Islet precursor cell (in vitro differentiated cells): Measurements from ENCODE around the gene SCAMP2.
A peak's percentile ranks its signal among the peaks of the same experiment; 100 is the strongest.
"Not testable (repeated sequence)": the region's sequence is repeated elsewhere in the genome, so short reads cannot be mapped to it uniquely, and the experiment has no call there.

Source experiments
- DNase-seq: peaks from one replicate; pipeline ENCODE4 v3.0.0-alpha.2; 2018

The SCAMP2 gene

DNA sequence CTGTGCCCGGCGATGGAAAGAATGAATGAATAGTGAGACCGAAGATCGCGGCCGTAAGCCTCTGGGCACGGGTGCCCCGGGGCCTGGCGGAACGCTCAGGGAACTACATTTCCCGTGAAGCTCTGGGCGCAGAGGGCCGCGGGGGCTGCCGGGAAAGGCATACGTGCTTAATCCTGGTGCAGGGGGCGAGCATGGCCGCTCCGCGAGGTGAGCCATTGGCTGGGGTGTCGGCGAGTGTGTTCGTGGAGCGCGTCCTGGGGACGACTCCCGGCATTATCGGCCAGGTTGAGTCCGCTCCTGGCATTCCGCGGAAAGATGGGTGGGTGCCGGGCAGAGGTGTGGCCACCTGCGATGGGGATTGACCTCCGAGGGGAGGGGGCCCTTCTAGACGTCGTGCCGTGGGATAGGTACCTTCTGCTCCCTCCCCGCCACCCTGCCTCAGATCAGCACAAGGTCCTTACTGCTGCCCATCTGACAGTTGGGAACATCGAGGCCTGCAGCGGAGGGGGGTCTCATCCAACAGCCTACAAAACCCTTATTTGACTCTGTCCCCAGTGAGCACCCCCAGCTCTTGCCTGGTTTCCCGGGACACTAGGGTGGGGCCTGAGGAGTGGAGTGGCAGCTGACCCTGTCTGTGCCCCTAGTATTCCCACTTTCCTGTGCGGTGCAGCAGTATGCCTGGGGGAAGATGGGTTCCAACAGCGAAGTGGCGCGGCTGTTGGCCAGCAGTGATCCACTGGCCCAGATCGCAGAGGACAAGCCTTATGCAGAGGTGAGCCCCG is 16.9 kb upstream of the SCAMP2 start, which contains the start of gene MPI:
MPI (plus strand) TSS at position 160 of the 782 bp plus-strand sequence; CDS start at position 192, 32 bp downstream.
- DNase-seq: peak; percentile 93

DNA sequence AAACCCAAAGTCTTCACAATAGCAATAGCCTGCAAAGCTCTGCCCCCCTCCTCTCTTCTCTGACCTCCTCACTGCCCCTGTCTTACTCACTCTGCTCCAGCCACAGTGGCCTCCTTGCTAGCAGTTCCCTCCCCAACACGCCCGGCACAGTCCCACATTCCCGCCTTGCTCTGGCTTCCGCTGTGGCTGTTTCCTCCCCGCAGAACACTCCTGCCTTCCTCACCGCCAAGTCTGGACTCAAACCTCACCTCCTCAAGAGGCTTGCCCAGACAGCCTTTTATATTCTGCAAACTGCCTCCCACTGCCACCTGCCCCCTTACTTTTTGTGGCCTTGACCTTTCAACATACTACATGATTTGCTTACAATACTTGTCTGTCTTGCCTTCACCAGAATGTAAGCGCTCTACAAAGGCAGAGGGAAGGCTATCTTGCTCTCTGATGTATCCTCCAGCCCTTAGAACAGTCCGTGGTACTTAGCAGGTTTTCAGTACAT is 16.3 kb upstream of the SCAMP2 start:
- DNase-seq: peak; percentile 86

DNA sequence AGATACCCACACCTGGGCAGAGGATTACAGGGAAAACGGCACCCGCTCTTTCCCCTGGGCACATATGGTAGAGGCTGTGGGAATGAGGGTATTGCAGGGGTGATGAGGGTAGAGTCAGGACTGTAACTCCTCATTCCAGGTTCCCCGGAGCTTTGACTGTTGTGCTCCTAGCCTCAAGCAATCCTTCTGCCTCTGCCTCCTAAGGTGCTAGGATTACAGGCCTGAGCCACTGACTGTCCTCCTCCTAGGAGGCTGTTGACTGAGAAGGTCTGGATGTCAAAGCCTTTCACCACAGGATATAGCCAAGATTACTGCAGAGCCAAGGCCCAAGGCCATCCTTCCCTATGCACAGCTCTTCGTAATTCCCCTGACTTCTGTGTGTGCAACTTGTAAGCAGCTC is 15.6 kb upstream of the SCAMP2 start:
- DNase-seq: no peak

DNA sequence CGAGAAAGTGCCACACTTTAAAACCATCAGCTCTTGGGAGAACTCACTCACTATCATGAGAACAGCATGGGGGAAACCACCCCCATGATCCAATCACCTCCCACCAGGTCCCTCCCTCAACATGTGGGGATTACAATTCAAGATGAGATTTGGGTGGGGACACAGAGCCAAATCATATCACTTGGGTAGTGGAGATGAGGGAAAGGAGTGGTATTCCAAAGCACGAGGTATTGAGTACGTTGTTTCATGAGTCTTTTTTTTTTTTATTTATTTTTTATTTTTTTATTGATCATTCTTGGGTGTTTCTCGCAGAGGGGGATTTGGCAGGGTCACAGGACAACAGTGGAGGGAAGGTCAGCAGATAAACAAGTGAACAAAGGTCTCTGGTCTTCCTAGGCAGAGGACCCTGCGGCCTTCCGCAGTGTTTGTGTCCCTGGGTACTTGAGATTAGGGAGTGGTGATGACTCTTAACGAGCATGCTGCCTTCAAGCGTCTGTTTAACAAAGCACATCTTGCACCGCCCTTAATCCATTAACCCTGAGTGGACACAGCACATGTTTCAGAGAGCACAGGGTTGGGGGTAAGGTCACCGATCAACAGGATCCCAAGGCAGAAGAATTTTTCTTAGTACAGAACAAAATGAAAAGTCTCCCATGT is 14.5 kb upstream of the SCAMP2 start:
- DNase-seq: not testable (repeated sequence)

DNA sequence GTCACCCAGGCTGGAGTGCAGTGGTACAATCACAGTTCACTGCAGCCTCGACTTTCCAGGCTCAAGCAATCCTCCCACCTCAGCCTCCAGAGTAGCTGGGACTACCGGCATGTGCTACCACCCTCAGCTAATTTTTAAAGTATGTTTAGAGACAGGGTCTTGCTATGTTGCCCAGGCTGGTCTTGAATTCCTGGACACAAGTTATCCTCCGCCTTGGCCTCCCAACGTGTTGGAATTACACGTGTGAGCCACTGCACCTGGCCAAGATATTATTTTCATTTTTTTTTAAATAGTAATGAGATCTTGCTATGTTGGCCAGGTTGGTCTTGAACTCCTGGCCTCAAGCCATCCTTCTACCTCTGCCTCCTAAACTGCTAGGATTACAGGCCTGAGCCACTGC is 12.3 kb upstream of the SCAMP2 start:
- DNase-seq: no peak

DNA sequence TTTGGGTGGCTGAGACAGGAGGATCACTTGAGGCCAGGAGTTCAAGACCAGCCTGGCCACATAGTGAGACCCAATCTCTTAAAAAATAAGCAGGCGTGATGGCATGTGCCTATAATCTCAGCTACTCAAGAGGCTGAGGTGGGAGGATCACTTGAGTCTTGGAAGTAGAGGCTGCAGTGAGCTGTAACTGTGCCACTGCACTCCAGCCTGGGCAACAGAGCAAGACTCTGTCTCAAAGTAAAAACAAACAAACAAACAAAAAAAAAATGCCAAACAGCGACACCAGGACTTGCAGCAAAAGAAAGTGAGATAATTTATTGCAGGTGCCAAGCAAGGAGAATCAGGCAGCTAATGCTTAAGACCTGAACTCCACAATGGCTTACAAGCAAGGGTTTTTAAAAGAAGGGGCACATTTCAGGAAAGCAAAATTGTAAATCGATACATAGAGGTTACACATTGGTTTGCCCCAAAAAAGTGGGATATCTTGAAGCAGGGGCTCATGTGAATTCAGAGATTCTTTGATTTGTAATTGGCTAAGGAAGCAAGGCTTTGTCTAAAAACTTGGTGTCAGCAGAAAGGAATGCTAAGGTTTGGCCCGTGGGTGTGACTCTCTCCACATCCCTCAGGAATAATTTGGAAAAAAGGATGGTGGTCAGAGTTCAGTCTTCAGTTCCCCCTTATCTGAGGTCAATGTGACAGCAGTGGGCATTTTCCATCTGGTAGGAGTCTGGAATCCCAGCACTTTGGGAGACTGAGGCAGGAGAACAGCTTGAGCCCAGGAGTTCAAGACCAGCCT is 11.5 kb upstream of the SCAMP2 start:
- no peak for DNase-seq

DNA sequence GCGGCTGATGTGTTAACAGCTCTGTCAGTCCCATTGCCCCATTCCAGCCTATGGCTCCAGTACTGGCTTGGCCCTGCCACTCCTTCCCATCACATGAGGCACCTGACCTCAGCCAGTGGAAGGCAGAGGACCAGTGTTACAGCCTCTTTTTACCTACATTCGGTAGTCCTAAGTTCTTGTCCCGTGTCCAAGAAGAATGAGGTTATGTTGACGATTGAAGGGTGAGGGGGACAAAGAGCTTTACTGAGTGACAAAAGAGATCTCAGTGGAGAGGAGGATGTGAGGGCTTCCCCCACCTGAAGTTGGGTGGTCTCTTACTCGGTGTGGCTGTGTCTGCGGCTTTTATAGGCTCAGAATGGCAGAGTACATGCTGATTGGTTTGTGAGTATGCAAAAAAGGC is 9.4 kb upstream of the SCAMP2 start:
- DNase-seq: no peak

DNA sequence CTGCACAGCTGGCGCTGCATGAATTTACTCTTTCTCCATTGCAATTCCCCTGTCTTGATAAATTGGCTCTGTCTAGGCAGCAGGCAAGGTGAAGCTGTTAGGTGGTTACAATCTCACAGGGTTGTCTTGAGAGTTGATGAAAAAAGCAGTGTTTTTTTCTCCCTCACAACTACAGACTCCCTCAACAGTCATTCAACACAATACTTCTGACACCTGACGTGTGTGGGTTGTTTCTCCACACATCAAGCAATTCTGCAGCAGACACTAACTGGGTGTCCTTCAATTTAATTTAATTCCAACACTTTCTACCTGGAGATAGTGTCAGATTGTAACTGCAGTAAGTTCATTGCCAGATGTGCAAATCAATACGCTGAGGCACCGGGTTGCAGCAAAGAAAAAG is 5.1 kb upstream of the SCAMP2 start:
- DNase-seq: no peak

DNA sequence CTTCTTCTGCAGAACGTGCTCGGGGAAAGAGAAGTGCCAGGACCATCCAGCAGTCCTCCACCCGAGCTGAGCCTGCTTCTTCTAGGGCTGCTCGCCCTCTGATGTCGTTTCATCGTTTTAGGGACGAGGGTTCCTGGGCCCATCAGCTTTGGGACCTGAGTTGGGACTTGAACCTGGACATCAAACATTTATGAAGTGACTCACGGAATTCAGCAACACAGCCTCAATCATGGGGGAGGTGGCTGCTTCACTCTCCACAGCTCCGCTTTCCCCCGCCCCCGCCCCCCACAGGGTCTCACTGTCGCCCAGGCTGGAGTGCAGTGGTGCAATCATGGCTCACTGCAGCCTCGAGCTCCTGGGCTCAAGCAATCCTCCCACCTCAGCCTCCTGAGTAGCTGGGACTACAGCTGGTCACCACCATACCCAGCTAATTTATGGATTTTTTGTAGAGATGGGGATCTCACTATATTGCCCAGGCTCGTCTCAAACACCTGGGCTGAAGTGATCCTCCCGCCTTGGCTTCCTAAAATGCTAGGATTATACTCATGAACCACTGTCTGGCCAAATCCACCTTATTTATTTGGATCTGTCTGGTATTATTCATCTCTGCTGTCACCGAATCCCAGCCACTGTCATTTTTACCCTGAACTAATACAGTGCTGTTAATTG is 725 bp upstream of the SCAMP2 start:
- no peak for DNase-seq

DNA sequence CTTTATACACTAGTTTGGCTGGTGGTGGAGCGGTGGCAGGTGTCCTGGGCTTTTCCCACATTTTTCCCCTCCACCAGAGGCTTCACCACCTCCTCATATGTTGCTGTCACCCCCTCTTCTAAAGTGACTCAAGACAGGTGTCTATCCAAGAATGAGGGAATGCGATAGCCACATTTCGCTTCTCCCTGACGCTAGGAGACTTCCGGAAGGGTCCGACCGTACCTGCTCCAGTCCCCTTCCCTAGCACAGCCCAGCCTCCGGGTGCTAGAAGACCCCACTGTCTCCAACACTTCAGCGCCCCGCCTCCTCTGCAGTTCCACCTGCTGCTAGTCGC is 496 bp downstream of the SCAMP2 start:
- no peak for DNase-seq

DNA sequence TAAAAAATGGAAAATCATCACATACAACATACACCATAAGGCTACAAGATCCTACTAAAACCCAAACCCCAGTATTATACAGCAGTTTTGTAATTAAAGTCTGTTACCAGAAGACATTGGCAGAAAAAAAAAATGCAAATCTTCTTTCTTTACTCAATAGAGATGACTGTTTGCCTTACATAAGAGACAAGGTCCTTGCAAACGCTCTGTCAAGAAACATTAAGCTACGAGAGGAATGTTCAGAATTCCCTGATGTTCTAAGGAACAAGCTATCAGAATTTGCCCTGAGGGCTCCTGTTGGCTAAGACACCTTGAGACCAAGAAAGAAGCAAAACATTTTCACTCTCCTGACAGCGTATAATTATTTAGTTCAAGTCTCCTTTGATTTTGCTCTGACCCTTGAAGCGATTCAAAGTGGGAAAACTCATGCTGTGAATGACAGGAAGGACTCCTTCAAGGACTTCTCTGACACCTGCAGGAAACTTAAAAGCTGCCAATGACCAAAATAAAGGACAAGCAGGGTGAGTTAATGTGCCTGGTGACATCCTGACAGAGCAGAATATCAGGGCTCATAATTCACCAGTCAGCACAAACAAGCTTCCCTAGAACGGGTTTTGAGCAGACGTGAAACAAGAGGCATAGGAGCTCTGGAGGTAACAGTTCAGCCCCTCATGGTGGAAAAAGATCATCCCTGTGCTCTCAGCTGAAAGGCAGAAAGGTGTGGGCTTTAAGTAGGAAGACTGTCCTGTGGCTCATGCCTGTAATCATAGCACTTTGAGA is 2.5 kb downstream of the SCAMP2 start:
- peak; percentile 83 for DNase-seq

DNA sequence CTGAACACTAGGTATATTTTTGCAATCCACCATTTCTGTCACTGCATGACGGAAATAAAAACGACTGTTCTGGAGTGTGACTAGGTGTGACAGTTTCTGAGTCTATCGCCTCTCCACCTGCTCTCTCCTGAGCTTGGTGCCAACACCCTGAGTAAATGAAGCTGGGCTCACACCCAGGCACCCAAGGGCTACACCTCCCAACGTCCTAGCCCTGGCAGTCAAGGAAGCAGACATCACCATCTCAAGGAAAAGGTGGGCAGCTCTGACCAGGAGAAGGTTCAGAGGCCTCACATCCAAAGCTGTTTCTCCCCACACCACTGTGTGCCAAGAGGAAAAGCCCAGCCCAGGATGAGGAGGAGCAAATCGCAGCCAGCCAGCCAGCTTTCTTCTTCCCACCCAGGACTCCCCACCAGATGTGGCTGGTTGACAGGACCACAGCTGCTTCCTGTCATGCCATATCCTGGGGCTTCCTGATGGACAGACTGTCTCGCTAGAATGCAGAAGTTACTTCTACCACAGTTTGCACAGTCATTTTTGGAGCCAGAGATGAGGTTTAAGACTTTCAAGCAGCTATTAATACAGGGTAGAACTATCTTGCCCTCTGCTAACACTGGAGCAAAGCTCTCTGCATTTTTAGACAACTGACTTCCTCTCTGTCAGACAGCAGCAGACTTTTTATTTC is 3.3 kb downstream of the SCAMP2 start:
- peak; percentile 71 for DNase-seq

DNA sequence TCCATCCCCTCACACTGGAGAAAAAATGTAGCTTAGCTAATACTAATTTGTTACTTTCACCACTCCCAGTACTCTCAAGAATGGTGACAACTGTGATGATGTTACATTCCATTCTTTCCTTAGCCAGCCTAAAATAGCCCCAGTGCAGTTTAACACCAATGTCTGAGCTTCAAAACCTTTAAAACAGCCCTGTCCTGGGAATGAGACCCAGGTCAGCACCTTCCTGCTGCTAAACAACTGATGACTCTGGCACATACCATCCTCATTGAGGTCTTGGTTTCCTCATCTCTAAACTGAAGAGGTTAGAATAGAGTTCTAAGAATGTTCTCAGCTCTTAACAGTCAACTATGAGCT is 3.8 kb downstream of the SCAMP2 start:
- no peak for DNase-seq

DNA sequence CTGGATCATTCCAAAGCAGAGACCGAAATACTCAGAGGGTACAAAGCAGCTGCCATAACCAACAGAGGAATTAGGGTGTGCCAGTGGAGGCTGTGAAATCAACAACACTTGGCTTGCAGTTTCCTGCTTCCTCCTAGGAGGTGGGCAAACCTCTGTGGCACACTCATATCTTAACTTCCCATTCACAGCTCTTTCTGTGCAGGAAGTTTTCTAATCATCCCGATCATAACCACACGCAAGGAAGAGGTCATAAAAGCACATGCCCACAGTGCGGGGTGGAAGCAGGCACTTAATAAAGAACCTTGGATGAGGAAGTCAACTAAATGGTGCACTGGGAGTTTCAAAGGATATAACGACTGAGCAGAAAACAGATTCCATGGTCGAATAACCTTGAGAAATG is 5.1 kb downstream of the SCAMP2 start:
- no peak for DNase-seq

DNA sequence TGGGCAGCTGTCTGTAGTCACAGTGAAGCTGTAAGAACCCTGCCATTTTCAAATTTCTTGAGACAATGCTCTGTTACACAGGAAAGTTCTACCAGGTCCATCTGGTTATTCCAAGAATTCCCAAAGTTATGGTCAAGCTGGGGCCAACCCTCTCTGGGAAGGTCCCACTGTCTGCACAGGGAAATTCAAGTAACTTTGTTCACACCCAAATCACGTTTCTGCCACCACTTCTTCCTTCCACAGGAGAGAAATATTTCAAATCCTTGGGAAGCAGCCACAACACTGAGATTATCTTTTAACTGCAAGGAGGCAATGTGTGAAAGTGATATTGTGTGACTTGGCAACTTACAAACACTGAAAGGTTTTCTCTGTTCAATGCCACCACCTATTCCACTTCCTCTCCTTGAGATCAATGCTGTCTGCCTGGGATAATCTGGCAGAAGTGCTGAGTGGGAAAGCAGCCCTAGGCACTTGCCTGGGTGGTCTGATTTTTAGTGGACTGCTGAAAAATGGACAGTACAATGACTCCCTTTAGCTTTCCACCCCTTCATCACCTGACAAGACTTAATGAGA is 5.6 kb downstream of the SCAMP2 start:
- DNase-seq: no peak

DNA sequence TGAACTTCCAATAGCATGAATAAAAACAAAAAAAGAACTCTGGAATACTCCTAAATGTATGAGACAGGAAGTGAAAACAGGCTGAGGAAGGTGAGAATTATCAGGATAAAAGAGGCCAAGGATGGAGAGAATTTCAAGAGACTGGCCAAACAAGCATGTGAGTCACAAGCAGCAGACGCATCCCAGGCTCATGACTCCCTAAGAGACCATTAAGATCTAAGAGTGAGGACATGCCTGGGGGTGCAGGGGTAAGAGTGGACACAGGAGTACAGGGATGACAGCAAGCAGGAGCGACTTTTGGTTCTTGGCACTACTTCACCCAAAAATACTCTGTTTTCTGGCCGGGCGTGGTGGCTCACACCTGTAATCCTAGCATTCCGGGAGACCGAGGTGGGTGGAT is 7.1 kb downstream of the SCAMP2 start:
- peak; percentile 87 for DNase-seq

DNA sequence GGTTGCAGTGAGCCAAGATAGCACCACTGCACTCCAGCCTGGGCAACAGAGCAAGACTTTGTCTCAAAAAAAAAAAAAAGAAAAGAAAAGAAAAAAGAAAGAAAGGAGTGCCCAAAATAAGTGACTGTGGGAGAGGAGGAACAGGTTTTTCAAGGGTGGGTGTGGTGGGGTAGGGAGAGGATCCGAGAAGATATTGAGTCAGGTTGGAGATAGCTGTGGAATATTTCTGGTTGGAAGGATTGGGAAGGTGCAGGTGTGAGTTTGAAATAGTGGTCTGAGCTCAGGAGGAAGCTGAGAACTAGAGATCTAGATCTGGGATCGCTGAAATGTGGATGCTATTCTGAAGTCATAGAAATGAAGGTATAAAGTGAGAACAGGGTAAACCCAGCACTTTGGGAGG is 7.8 kb downstream of the SCAMP2 start:
- no peak for DNase-seq

DNA sequence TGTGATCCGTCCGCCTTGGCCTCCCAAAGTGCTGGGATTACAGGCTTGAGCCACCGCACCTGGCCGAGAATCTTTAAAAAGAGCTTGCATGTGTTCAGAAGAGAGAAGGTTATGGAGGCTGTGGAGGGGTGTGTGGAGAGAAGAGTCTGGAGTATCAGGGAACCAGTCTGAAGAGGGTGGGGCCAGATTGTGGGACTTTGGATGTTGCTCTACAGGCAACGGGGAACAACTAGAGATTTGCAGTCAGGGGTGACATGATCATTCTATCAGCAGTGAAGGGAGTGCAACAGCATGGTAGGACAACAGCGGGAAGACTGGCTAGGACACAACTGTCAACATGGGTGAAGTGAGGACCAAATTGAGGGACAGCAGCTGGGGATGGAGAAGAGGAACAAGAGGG is 8.9 kb downstream of the SCAMP2 start:
- no peak for DNase-seq

DNA sequence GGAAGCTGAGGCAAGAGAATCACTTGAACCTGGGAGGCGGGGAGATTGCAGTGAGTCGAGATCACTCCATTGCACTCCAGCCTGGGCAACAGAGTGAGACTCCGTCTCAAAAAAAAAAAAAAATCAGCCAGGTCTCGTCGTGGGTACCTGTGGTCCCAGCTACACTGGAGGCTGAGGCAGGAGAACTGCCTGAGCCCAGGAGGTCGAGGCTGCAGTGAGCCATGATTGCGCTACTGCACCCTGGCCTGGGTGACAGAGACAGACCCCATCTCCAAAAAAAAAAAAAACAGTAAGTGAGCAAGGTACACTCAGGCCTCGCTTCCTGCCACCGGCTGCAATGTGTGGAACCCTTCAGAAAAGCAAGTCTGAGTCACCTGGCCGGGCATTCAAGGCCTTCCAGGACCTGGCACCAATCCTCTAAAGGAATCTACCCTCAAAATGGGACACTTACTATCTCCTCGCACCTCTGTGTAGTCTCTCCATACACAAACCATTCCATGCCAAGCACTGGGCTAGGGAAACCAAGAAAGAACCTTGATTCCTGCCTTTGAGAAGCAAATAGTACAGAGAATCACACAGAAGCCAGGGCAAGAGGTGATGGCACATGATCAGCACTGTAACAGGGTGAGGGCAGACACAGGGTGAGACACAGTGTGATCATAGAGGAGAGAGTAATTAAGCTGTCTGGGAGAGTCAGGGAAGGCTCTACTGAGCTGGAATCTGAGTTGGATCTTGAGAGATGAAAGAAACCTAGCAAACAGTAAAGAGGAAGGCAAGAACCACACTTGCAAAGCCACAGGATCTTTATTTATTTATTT is 9.7 kb downstream of the SCAMP2 start:
- peak; percentile 70 for DNase-seq

DNA sequence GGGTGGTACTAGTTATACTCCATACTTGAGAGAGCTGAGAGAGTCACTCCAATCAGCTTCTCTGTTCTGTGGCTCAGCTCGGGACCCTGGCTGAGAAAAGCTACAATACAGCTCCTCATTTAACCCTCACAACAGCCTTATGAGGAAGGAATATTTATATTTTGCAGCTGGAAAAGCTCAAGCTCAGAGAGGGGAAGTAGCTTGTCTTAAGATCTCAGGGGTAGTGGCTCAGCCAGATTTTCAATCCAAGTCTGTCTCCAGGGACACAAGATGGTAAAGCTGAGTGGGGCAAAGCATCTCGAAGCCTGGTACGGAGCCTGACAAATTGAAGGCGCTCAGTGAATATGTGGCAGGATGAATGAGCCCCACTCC is 14.8 kb downstream of the SCAMP2 start:
- no peak for DNase-seq
